ENCODE measurements around the gene CHRND. TPM values are rescaled to one million over a fixed set of nuclear protein-coding genes. Genes with fewer than 3 reads are reported as not detected.

Gene CHRND
- total RNA-seq, 1 donor from 2014 or later: not detected

DNA sequence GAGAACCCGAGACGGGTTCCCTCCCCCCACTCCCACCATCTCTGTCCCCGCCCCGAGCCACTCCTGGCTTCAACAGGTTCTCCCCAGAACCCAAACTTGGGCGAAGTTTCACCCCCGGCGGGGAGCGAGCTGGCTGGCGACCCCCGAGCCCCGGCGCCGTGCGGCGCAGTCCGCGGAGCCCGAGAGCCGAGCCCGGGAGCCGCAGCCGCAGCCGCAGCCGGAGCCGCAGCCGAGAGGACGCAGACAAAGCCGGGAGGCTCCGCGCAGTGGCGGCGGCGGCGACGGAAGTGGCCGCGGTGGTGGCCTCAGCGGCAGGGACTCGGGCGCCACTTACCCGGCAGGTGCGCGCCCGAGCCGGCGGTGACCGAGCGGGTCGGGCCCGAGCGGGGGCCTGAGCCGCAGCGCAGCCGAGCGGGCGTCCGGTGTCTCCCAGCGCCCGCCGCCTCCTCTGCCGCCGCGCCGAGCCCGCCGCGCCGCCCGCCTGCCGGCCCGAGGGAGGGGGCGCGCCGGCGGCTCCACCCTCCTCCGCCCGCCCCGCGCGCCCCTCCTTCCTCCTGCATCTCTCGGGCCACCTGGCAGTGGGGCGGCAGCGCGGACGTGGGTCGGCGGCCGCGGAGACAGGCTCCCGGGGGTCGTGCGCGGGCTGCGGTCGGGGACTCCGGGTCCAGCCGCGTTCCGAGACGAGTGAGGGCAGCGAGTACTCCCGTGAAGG lies 38.4 kb upstream of the CHRND start, which contains the start of gene ECEL1:
Gene ECEL1 (minus strand): TSS at position 450 of the 712 bp plus-strand sequence. CDS start 1,181 bp downstream, outside the sequence.
- DNase-seq (ENCODE audit: low spot score): no peak

GRCh38 chr2:232488097-232488711 lies 37.8 kb upstream of the CHRND start:
- DNase-seq (ENCODE audit: low spot score): no peak

GRCh38 chr2:232488721-232489300 lies 37.1 kb upstream of the CHRND start:
- no peak for DNase-seq (ENCODE audit: low spot score)

- no peak for DNase-seq (ENCODE audit: low spot score)
These were observed 36.3 kb upstream of the CHRND start for GRCh38 chr2:232489516-232490220.

GRCh38 chr2:232490221-232491138 lies 35.5 kb upstream of the CHRND start:
- no peak for DNase-seq (ENCODE audit: low spot score)

GRCh38 chr2:232491139-232491780 lies 34.7 kb upstream of the CHRND start:
- no peak for DNase-seq (ENCODE audit: low spot score)

GRCh38 chr2:232492236-232492848 lies 33.6 kb upstream of the CHRND start:
- no peak for DNase-seq (ENCODE audit: low spot score)

- no peak for DNase-seq (ENCODE audit: low spot score)
These were observed 32.8 kb upstream of the CHRND start for GRCh38 chr2:232492963-232493700.

GRCh38 chr2:232493701-232494474 lies 32.1 kb upstream of the CHRND start:
- no peak for DNase-seq (ENCODE audit: low spot score)

DNA sequence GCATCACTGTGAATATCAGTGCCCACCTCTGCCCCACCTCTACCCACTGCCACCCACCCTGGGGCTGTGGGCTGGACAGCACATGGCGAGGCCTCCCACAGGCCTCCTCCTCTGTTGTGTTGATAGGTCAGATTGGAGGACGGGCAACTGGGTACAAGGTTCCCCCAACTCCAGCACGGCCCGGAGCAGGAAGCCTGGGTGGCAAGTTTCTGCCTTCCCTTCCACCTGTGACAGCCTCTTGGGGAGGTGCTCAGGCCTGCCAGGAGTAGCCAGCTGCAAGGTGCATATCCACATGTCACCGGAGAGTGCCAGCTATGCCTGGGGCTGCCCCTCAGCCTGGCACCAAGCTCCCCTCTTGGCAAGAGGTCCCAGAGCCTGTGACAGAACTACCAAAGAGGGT lies 31.4 kb upstream of the CHRND start:
- no peak for DNase-seq (ENCODE audit: low spot score)

DNA sequence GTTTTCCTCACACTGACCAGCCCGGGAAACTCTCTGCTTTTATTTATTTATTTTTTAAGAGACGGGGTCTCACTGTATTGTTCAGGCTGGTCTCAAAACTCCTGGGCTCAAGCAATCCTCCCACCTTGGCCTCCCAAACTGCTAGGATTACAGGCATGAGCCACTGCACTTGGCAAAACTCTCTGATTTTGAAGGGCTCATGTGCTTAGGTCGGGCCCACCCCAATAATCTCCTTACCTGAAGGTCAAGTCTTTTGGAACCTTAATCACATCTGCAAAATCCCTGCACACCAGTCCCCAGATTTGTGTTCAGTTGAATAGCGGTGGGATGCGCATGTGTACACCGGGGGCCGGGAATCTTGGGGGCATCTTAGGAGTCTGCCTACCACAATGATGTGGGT lies 30.7 kb upstream of the CHRND start:
- DNase-seq (ENCODE audit: low spot score): no peak

DNA sequence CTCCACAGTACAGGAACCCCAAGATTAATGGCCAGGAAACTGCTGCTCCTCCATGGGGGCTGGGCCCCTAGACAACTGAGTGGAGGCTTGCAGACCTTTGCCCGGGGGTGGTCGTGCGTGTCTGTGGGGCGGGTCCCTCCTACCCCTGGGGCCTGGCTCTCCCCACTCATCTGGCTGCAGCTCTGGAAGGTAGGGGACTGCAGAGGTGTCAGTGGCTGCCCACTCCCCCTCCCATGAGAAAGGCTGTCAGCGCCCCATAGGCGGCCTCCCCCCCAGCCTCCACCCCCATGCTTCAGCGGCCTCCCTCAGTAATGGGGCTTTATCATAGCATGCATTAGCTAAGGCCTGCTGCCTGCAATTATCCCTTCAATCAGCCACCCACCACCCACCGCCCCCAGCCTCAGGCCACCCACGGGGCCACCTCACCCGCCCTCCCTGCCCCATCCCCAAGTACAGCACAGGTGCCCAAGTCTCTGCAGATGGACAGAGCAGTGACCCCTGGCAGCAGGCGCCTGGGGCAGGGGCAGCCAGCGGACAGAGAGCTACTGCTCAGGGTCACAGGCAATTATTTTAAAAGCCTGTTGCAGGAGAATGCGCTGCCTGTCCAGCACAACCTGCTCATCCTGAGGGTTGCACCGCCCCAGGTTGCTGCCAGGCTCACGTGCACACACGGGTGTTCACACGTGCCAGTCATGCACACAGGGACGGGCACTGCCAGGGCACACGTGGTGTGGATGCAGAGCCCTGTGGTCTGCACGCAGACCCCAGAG lies 29.3 kb upstream of the CHRND start:
- DNase-seq (ENCODE audit: low spot score): no peak

DNA sequence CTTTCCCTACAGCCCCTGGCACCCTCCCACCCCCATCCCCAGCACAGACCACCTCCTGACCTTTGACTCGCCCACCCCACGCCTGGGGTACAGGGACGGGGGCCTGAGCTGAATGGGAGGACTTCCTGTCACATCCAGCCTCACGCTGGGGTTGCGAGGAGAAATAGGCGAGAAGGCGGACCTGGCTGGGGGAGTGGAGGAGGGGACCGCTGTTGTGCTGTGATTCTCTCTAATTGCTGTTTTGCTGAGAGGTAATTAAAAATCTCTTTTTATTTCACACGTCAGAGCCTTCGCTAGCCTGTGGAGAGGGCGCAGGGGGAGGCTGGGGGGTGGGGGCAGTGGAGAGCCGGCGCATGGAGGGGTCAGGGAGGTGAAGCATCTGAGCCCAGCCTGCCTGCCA lies 28.6 kb upstream of the CHRND start:
- no peak for DNase-seq (ENCODE audit: low spot score)

DNA sequence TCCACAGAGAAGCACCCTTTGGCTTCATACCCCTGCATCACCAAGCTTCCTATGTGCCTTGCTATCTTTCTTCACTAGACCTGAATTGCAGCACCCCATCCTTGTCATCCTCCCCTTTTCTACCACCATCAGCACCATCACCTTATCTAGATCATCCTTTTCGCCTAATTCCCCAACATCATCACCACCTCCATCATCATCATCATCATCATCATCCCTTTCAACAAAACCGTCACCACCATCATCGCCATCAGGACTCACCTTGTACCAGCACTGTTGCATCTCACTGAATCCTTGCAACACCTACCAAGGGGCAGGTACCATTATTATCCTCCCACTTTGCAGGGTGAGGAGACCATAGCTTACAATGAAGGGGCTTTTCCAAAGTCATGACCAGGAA lies 27.5 kb upstream of the CHRND start:
- no peak for DNase-seq (ENCODE audit: low spot score)

DNA sequence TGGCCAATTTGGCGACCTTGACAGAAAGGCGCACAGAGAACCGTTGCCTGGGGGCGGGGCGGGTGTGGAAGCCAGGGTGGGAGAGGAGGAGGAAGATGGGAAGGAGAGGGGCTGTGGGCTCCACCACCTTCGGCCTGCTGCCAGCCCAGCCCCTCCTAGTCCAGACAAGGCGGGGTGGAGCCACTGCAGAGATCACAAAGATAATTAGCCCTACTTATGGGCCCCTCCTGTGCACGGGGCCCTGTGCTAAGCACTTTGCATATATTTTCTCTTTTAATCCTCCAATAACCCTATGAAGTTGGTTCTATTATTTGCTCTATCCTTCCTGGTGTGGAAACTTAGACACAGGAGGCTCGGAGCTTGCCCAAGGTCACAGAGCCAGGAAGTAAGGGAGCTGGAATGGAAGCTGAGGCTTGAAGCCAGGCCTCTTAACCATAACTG lies 24.6 kb upstream of the CHRND start:
- no peak for DNase-seq (ENCODE audit: low spot score)

- DNase-seq (ENCODE audit: low spot score): no peak
These were observed 24.1 kb upstream of the CHRND start for GRCh38 chr2:232501794-232502390.

- DNase-seq (ENCODE audit: low spot score): no peak
These were observed 23.4 kb upstream of the CHRND start for GRCh38 chr2:232502511-232502910.
